Stimulated activated CD8-positive, alpha-beta memory T cell treated with anti-CD3 and anti-CD28 coated beads, Interleukin-4, amount 100 ng/mL, for 1 hour (primary cell): ENCODE measurements around the gene SYT9.

Experiments used
- DNase-seq, 2 donors: peaks; one replicate each; pipeline ENCODE4 v3.0.0-alpha.2; 2020; ENCODE audit warnings: low read depth in 2 of 2, low spot score in 1 of 2

Gene SYT9

DNA sequence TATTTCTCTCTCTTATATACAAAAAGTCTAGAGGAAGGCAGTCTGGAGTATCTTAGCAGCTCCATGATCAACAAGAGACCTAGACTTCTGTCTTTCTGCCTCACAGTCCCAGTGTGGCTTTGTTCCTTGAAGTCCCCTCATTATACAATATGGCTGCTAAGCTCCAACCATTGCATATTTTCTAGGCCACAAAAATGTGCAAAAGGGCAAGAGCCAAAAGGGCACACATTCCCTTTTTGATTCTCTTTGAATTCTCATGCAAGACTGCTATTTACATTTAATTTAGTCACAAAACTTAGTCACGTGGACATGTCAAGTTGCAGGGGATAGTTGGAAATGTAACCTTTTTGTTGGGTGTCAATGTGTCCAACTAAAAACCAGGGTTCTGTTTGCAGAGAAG lies 169.4 kb downstream of the SYT9 start:
- DNase-seq, result no peak

DNA sequence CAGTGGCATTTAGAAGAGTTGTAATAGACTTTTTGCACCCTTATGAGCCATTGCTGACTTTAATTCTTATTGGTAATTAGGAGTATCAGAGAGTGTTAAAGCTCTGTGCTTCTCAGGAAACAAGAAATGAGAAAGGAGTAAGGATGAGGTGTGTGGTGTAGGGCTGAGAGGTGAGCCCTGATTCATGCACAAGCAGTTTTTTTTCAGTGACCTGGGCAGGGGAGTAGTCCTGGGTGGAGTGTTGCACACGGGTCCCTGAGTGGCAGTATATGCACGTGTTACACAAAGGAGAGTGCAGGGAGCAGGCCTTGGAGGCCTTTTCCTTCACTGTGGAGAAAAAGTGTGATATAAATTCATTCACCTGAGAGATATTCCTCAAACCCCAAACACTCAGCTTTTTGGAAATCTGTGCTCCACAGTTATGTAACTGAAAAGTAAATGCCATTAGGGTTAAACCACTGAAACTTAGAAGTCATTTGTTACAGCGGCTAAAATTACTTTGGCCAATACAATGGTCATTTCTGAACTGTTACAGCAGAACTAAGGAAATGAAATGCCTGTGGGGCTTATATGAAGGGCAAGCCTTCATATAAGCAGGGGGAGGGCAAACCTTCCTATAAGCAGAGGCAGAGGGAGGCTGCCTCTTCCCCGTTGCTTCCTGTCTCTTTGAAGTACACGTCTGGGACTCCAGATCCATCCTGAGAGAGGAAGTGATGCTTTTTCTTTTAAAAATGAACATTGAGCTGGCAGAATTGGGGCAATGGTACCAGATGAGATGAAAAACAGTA lies 171.0 kb downstream of the SYT9 start:
- no peak for DNase-seq

DNA sequence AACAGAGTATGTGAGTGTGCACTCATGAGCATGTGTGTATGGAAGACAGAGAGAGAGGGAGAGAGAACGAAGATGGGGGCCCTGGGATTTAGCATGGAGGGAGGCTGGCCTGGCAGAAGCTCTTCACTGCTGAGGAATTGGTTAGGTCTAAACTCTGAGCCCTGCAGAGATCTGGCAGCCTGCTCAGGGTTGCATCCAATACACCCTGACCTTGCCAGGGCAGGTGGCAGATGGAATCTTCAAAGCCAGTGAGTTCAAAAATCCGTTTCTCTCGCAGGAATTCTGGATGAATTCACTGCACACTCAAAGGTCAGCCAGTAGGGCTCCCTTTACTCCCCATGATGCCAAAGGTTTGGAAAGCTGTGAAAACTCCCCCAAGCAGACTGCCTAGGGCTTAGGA lies 172.2 kb downstream of the SYT9 start:
- DNase-seq, result no peak

DNA sequence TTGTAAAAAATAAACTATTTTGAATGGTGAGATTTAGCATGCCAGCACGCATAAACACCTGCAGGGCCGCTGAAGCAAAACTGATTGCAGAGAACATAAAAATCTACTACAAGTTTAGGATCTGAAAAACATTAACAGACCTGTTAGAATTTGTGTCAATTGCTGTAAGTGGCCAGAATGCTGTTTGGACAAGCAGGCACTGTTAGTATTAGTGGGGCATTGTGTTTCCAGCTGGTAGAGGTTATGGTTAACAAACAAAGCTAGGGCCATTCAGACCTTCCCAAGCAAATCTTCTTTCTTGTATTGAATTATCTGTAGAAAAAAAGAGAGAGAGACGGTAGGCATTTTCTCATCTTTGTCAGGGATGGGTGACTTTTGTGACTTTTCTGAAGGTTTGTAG lies 176.0 kb downstream of the SYT9 start:
- no peak for DNase-seq

DNA sequence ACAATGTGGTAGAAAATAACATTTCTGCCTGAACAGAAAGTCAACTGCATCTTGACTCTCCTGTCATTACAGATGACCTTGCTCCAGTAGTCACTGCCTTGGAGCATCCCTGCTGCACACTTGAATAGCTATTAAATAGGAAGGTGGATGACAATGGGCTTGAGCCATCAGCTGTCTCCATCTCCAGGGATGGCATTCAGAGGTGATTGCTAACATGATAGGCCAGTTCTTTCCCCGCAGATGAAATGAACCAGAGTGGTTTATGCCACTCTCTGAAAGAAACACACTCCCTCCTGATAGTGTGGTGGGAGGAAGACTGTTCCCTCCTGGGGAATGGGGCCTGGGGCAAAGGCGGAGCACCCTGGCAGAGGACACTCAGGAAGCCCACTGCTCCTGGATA lies 176.5 kb downstream of the SYT9 start:
- no peak for DNase-seq

DNA sequence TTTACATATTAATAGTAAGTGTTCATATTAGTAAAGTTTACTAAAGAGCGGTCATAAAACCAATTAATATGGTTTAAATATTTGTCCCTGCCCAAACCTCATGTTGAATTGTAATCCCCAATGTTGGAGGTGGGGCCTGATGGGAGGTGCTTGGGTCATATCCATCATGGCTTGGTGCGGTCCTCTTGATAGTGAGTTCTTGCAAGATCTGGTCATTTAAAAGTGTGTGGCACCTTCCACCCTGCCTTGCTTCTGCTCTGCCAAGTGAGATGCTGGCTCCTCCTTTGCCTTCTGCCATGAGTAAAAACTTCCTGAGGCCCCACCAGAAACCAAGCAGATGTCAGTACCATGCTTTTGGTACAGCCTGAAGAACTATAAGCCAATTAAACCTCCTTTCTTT lies 178.8 kb downstream of the SYT9 start:
- no peak for DNase-seq

DNA sequence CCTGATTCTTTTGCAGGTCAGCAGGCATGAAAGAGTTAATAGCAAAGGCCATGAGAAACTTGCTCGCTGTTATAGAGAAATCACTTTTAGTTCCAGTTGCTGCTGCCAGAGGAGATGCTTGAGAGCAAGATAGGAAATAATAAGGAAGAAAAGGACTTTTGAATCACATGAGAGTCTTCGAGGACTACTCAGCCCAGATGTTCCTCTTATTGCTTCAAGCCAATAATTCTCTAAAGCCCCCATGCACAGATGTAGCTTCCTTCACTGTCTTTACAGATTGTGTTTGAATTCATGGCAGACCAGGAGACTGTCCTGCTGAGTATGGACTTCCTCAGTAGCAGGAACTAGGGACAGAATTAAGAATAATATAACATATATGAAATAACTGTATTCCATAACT lies 183.5 kb downstream of the SYT9 start:
- no peak for DNase-seq

DNA sequence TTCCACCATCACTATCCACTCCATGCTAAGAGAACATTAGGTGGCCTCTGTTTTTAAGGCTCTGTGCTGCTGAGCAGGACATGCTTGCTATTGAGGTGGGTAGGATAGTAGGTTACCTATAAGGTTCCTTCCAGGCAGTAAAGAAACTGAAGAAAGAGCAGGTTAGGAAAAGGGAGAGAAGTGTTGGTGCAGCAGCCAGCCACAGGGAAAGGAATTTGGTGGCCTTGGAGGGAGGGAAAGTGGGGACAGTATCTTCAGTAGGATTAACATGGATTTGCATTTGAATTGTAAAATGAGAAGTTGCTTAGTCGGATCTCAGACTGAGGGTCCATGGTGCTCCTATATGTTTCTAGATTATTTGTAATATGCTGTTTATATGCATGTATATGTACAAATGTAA lies 184.4 kb downstream of the SYT9 start:
- no peak for DNase-seq

DNA sequence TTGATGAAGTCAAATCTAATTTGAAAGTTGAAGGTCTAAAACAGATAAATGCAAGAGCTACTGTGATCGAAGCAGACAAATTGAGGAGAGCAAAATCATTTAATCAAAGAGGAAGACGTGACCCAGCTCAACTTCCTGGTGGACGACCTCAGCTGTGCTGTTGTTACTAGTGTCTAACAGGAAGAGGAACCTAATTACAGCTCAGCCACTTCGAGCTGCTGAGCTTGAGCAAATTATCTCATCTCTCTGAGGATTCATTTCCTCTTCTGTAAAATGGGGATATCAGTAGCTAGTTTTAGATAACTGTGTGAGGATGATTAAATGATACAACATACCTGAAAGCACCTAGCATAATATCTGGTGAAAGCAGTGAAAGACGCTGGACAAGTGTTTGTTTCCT lies 185.0 kb downstream of the SYT9 start:
- no peak for DNase-seq

DNA sequence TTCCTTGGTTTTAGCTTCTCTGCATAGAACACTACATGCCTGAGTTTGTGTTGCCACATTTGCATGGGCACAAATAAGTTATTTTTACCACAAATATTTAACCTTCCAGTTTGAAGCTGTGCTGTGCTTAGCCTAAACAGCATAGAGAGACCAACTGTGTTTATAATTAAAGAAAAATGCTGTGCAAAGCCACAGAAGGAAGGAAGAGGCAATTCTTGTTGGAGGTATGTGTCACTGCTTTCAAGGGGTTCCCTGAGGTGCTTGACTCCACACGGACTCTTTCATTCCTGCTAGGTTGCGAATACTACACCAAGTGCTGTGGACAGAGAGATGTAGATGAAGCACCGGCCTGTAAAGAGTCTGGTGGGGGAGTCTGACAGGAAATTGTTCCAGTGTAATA lies 186.0 kb downstream of the SYT9 start:
- no peak for DNase-seq

DNA sequence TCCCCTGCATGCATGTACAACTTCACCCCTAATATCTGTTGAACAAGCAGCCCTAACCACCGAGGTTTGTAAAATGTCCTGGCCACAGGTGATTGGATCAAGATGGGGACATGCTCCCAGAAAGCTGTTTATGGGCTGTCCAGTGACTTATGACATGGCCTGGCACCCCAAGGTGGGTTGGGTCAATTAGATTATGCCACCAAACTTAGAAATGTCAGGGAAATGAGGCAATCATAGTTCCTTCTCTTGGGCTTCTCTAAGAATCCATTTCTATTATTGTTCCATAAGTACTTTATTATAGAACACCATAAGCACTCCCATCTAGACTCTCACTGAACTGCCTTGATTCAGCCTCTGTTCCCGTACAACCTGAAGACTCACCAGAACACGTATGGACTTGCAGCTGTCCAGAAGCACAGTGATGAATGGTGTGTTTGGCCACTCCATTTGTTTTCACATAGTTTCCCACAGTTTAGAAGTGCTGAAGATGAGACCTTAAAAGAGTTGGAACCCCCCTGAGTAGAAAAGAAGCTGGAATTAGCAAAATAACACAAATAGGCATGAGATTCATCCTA lies 188.1 kb downstream of the SYT9 start:
- DNase-seq, result no peak

DNA sequence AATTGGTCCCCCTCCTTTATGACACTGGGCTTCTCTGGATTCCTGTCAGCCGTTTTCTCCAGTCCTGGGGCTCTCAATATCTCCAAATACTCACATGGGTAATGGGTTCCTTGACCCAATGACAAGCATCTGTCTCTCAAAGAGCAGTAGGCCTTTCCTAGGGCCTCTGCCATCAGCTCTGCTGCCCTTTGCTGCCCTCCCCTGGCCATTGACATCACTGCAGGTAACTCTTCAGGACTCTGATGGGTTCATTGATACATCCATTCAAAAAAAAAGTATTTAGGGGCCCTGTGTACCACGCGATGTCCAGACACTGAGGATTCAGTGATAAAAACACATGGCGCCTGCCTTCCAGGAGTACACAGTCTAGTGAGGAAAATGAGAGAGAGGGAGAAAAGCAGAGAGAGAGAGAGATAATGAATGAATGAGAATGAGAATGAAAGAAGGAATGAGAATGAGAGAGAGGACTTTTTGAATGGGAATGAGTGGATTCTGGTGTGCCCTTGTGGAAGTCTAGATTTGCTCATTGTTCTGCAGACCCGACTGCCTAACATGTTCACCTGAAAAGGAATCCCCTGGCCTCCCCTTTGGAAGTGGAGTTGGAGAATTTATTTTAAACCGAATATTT lies 191.0 kb downstream of the SYT9 start:
- peak; percentile 5 to 51 for DNase-seq

DNA sequence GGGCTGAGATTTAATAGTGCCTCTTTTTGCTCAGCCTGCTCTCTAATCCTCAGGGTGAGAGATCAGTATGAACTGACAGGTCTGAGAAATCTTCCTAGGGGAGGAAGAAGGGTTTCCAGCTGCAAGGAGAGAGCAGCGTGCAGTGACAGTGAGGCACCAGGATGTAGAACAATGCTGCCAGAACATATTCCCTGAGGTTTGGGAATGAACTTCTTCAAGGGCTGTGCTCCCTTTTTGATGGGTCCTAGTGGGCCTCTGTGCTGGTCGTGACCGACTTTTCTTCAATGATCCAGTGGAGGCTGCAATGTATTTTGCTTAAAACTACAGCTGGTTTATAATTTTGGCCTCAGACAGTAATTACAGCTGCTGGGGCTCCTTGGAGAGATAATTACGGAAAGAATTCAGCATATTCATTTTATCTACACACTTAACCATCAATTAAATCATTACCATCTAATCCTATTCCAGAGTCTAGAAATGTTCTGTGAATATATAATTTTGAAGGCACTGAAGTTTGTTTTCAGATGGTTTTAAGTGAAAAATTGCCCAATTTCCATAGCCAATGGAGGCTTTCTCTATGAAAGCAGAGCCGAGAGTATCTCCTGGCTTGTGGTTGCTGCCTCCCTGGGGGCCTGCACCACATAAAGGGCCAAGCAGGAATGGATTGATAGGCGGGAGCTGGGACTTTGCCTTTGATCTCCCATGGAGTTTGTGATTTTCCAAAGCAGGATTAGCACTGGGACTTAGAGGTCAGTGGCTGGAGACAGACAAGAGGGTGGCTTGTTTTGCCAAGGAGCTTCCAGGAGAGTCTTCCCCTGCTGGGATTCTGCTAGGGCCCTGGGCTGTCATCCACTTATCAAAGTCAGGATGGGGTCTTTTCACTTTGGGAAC lies 192.6 kb downstream of the SYT9 start:
- no peak for DNase-seq

DNA sequence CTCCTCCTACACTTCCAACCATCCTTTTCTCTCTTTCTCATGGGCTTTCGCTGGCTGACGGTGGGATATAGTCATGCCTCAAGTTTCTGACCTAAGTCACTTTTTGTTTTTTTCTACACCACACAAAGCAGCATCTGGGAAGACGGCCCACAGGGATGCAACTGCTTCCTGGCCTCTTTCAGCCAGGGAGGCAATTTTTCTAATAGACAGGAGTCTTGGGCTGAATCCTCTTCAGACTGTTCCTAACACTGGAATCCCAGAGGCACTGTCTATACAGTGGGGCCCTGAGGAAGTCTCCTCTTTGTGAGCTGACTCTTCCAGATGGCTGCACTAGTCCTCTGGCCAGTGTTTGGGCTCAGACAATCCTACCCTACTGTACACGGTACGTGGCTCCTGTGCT lies 193.9 kb downstream of the SYT9 start:
- no peak for DNase-seq

DNA sequence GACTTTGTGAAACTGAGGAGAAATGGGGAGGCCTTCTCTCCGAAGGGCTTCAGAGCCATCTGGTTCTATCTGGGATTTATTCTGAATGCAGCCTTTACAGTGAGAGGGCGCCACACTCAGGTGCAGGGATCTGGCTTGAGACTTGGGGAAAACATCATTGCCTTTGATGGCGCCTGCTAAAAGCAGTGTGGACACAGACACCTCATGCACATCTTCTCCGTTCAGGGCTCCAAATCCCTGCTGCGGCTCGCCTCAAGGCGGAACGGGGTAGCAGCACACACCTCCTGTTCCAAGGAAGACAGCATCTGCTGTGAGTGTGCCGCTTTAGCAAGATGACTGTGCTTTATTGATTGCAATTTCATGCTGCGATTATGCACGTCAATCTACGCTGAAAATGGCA lies 196.5 kb downstream of the SYT9 start:
- no peak for DNase-seq

DNA sequence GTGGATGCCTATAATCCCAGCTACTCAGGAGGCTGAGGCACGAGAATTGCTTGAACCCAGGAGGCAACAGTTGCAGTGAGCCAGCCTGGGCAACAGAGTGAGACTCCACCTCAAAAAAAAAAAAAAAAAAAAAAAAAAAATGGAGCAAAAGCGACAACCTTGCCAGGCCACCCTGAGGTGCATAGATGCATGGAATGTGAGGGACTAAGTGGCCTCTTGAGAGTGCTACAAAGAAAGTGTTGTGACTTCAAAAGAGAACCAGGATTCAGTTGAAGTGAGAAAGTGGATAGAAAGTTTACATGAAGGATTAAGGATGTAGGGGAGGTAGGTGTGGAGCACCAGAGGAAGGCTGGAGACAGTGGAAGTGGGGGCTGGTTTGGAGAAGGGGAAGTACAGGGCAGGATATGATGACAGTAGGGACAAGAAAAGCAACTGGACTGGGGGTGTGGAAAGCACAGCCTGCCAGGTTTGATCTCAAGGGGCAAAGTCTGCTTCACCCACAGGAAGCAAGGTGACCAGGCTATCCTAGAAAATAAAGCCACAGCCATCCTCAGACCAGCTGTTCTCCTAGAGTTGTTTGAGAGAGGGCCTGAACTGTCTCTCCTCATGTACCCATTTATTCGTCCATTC lies 197.6 kb downstream of the SYT9 start:
- DNase-seq, result no peak

DNA sequence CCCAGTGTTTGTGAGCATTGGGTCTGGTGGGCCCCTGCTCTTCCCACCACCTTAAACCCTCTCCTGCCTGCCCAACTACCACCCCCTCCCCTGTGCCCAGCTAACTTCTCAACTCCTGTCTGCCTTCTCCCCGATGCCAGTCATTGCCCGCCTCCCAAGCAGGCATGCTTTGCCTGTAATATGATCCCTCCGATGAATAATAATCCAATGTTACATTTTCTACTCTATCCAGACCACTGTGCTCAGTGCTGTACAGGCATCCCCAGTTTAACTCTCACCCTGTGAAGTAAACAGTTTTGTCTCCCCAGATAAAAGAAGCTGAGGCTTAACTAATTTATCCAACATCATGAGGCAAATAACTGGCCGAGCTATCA lies 198.1 kb downstream of the SYT9 start:
- no peak for DNase-seq

DNA sequence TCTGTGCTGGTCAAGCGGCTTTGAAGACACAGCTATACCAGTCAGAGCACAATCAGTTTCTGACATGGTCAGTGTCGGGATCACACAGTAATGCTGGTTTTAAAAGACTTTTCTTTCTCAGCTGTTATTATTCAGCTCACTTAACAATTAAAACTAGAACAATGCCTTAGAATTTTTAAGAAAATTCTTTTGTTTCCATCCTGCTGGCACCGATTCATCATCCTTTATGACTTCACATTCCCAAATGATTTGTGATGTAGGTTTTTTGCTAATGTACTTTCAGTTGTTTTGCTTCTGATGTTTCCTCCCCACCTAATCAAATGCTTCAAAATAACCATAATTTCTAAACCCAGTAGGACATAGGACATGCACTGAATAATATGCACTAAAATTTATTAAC lies 199.1 kb downstream of the SYT9 start:
- no peak for DNase-seq

DNA sequence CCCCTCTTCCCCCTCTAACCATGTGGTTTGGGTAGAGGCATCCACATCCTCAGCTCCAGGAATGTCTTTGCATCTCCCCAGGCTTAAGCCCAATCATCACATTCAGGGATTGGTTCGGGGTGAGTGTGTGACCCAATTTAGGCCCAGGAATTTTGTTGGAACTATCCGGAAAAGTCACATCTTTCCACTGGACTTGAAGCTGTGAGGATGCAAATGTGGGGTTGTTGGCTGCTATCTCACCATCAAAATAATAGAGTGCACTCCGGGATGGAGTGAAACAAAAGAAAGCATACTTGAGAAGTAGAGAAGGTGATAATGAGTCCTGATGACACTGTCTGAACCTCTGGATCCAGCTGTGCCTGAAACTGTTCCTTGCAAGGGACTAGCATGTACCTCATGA lies 199.8 kb downstream of the SYT9 start:
- no peak for DNase-seq

DNA sequence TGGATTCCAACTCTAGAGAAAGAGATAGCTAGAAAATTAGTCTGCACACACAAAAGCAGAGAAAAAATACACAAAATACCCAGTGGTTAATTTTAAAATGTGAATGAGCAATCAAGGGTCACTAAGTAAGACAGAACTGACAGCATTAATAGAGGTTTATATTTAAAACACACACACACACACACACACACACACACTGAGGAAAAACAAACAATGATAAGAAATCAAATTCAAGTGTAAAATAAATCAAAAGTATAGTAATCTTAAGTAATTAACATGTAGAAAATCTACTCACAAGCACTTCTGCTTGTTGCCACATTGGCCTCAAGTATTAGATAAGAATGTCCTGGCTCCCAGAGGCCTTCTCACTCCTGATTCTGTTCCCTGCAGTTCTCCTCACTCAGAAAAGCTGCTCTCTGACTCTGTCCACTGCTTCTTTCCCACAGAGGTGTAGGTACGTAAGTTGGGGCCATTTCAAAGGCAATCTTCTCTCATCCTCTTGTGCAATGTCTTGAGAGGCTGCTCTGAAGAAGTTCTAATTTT lies 200.3 kb downstream of the SYT9 start:
- no peak for DNase-seq

DNA sequence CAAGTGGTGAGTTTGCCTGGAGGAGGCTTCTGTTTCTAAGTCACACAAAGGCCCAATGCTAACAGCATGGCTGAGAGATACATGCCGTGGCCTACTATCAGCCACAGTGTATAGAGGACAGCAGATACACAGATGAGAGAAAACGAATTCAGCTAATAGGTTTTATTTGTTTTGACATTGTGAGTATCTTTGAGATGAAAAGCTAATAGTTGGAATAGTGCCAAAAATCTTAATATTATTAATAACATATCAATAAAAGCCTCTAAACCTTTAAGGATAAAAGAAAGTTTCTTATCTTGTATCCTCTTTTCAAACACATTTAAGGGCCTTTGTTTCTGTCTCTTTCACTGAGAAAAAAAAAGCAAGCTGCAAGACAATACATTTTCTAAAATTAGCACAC lies 203.2 kb downstream of the SYT9 start:
- no peak for DNase-seq
